Loucy (cell line): ENCODE data around the gene HOXD13.

Source experiments
- H2AFZ ChIP-seq: fragments of 200-600 bp; sonication (generic); 2 replicates; pipeline ENCODE4 v1.6.0; 2016; ENCODE audit warnings: antibody characterized with exemption, mild to moderate bottlenecking, low read length, moderate library complexity
- H3F3A ChIP-seq: fragments of 200-600 bp; 2 replicates; pipeline ENCODE4 v1.6.0; 2016; ENCODE audit warnings: antibody characterized with exemption, low read depth, mild to moderate bottlenecking
- H3K27me3 ChIP-seq: fragments of 200-600 bp; sonication (generic); 2 replicates; pipeline ENCODE4 v1.6.1; 2014; ENCODE audit warnings: low read length, mild to moderate bottlenecking; ENCODE audit not compliant: insufficient read depth, poor library complexity, severe bottlenecking
- H3K36me3 ChIP-seq: fragments of 200-600 bp; sonication (generic); 2 replicates; pipeline ENCODE4 v1.6.1; 2016; ENCODE audit warnings: low read length; ENCODE audit not compliant: insufficient read depth
- H3K4me1 ChIP-seq: fragments of 200-600 bp; sonication (generic); 2 replicates; pipeline ENCODE4 v1.5.1; 2014; ENCODE audit warnings: low read length, mild to moderate bottlenecking; ENCODE audit not compliant: insufficient read depth, poor library complexity, severe bottlenecking
- H3K4me2 ChIP-seq: fragments of 200-600 bp; sonication (generic); 2 replicates; pipeline ENCODE4 v1.6.0; 2014; ENCODE audit warnings: antibody characterized with exemption, low read length, low read depth, mild to moderate bottlenecking; ENCODE audit not compliant: poor library complexity, severe bottlenecking
- H3K4me3 ChIP-seq: fragments of 200-600 bp; sonication (generic); 2 replicates; pipeline ENCODE4 v1.5.1; 2014; ENCODE audit warnings: low read length, mild to moderate bottlenecking, mixed read lengths; ENCODE audit not compliant: poor library complexity, severe bottlenecking
- H3K79me2 ChIP-seq: fragments of 200-600 bp; sonication (generic); 2 replicates; pipeline ENCODE4 v1.6.1; 2014; ENCODE audit warnings: low read length; ENCODE audit not compliant: insufficient read depth
- H3K9ac ChIP-seq: fragments of 200-600 bp; sonication (generic); 2 replicates; pipeline ENCODE4 v1.6.0; 2014; ENCODE audit warnings: mild to moderate bottlenecking, low read depth, low read length, moderate library complexity; ENCODE audit not compliant: poor library complexity, severe bottlenecking
- H3K9me2 ChIP-seq: fragments of 200-600 bp; sonication (generic); replicated peaks from 2 replicates; pipeline ENCODE4 v1.6.1; 2016; ENCODE audit warnings: low read depth, low read length, mixed read lengths
- H3K9me3 ChIP-seq: fragments of 200-600 bp; sonication (generic); 2 replicates; pipeline ENCODE4 v1.6.1; 2014; ENCODE audit warnings: mild to moderate bottlenecking, antibody characterized with exemption, low read length, low read depth; ENCODE audit not compliant: insufficient read depth
- H4K20me1 ChIP-seq: fragments of 200-600 bp; sonication (generic); 2 replicates; pipeline ENCODE4 v1.6.0; 2014; ENCODE audit warnings: antibody characterized with exemption, low read length, mild to moderate bottlenecking; ENCODE audit not compliant: insufficient read depth, poor library complexity, severe bottlenecking
- EZH2phosphoT487 ChIP-seq: fragments of 200-600 bp; IDR thresholded peaks from 2 replicates; pipeline ENCODE4 v1.6.1; 2018; ENCODE audit warnings: antibody characterized with exemption, mild to moderate bottlenecking, moderate library complexity, borderline replicate concordance
- TF ChIP-seq, protein P1 (sequence below): fragments of 200-600 bp; sonication (generic); conservative IDR thresholded peaks from 2 replicates; pipeline ENCODE4 v1.5.1; 2014; ENCODE audit warnings: mild to moderate bottlenecking, antibody characterized with exemption, low read length

The HOXD13 gene

GRCh38 chr2:176101216-176101830, 8.8 kb downstream of the HOXD13 start:
- no peaks in the 10 kb centered on the region for H3F3A ChIP-seq
- no peak overlapping the region for H2AFZ ChIP-seq
- H3K79me2 ChIP-seq: no peaks in the 10 kb centered on the region
- H3K4me1 ChIP-seq: peaks cover 11% of the 10 kb centered on the region
- no peaks in the 10 kb centered on the region for H3K9me3 ChIP-seq
- H3K9me2 ChIP-seq: no peaks in the 10 kb centered on the region
- no peaks in the 10 kb centered on the region for H4K20me1 ChIP-seq
- no peak overlapping the region for H3K4me2 ChIP-seq
- H3K4me3 ChIP-seq: no peak overlapping the region
- no peak overlapping the region for H3K9ac ChIP-seq
- no peaks in the 10 kb centered on the region for H3K36me3 ChIP-seq
- TF ChIP-seq, protein P1, sequence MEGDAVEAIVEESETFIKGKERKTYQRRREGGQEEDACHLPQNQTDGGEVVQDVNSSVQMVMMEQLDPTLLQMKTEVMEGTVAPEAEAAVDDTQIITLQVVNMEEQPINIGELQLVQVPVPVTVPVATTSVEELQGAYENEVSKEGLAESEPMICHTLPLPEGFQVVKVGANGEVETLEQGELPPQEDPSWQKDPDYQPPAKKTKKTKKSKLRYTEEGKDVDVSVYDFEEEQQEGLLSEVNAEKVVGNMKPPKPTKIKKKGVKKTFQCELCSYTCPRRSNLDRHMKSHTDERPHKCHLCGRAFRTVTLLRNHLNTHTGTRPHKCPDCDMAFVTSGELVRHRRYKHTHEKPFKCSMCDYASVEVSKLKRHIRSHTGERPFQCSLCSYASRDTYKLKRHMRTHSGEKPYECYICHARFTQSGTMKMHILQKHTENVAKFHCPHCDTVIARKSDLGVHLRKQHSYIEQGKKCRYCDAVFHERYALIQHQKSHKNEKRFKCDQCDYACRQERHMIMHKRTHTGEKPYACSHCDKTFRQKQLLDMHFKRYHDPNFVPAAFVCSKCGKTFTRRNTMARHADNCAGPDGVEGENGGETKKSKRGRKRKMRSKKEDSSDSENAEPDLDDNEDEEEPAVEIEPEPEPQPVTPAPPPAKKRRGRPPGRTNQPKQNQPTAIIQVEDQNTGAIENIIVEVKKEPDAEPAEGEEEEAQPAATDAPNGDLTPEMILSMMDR: no peak
- TF ChIP-seq EZH2phosphoT487: no peak
- H3K27me3 ChIP-seq: no peaks in the 10 kb centered on the region

- Histone ChIP-seq H3K9ac (no peak overlapping the region), H3K4me2 (no peak overlapping the region), H3K4me3 (no peak overlapping the region), H3K36me3 (no peaks in the 10 kb centered on the region), H2AFZ (no peak overlapping the region), H3F3A (no peaks in the 10 kb centered on the region), H3K9me2 (no peaks in the 10 kb centered on the region), H3K27me3 (no peaks in the 10 kb centered on the region), H3K4me1 (peaks cover 6% of the 10 kb centered on the region), H4K20me1 (no peaks in the 10 kb centered on the region), H3K79me2 (no peaks in the 10 kb centered on the region), H3K9me3 (no peaks in the 10 kb centered on the region)
- TF ChIP-seq, protein P1: no peak
- TF ChIP-seq EZH2phosphoT487: no peak
These were observed 9.3 kb downstream of the HOXD13 start for GRCh38 chr2:176101842-176102241.

- no peak overlapping the region for H3K4me3 ChIP-seq
- H3K9me2 ChIP-seq: no peaks in the 10 kb centered on the region
- no peaks in the 10 kb centered on the region for H3K9me3 ChIP-seq
- no peaks in the 10 kb centered on the region for H3F3A ChIP-seq
- TF ChIP-seq EZH2phosphoT487: no peak
- TF ChIP-seq, protein P1: no peak
- H2AFZ ChIP-seq: no peak overlapping the region
- no peaks in the 10 kb centered on the region for H3K79me2 ChIP-seq
- H3K4me1 ChIP-seq: peaks cover 3% of the 10 kb centered on the region
- H3K9ac ChIP-seq: no peak overlapping the region
- no peaks in the 10 kb centered on the region for H4K20me1 ChIP-seq
- H3K27me3 ChIP-seq: no peaks in the 10 kb centered on the region
- no peak overlapping the region for H3K4me2 ChIP-seq
- H3K36me3 ChIP-seq: no peaks in the 10 kb centered on the region
These were observed 9.9 kb downstream of the HOXD13 start for GRCh38 chr2:176102309-176102866.
